Stimulated activated CD8-positive, alpha-beta memory T cell treated with anti-CD3 and anti-CD28 coated beads, Interleukin-4, amount 100 ng/mL, for 1 hour (primary cell): ENCODE results near the gene FN3K.

ENCODE experiments used
- DNase-seq, 2 donors: peaks; one replicate each; pipeline ENCODE4 v3.0.0-alpha.2; 2020; ENCODE audit warnings: low read depth in 2 of 2, low spot score in 1 of 2

The FN3K gene

GRCh38 chr17:82793974-82794630 lies 58.7 kb downstream of the FN3K start:
- no peak for DNase-seq

DNA sequence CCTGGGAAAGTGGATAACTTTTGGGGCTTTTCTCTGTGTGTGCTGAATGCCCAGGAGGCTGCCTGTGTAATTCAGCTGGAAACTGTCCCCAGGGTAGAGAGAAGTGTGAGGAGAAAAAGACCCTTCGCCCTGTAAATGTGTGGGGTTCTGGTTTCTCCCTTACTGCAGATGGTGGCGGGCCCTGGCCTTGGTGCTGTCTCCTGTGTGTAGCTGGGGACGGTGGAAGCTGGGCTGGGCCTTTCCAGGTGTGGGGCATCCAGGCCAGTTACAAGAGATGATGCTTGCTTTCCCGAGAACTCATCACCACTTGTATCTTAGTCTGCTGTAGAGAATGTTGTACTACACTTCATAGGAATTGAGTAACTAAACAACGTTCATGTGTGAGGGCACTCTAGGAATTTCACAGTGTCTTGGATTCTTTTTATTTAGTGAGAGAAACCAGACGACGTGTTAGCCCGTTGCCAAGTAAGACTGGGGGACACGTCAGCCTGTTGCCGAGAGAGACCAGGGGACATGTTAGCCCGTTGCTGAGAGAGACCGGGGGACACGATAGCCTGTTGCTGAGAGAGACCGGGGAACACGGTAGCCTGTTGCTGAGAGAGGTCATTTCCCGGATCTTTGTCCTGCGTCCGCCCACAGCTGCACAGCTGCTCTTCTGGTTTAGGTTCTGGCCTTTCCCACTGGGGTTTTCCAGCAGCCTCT lies 59.5 kb downstream of the FN3K start:
- no peak for DNase-seq

DNA sequence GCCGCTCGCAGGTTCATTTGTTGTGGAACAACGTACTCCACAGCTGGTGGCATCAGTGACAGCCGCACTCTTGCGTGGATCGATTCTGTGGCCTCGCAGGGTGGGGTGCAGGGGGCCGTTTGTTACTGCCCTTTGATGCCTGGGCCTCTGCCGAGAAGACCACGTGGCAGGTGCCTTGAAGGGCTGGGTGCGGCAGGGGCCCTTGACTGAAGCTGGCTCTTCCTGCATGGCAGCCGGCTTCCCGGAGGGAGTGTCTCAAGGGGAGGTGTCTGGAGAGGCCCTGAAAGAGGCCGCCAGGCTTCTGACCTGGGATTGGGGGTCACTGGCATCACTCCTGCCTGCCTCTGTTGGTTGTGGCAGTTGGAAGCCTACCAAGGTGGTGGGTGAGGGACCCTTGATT lies 60.2 kb downstream of the FN3K start:
- DNase-seq: no peak

DNA sequence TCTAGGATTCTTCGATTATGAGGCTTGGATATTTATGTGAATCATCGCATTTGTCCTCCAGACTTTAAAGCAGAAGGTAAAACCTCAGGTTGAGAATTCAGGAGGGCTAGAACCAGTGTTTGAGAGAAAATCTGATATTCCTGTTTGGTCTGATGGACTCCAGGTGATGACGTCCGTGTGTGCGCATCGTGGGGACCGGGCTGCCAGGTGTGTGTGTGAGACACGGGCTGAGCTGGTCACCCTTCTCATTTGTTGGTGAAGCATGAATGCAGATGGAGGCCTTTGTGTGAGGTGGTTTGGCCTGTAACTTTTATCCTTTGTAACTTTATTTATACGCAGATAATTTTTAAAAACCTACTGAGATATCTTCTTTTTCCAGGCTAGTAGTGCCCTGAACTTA lies 61.6 kb downstream of the FN3K start:
- DNase-seq: no peak

- DNase-seq: no peak
These were observed 63.3 kb downstream of the FN3K start for GRCh38 chr17:82798752-82799151.

- no peak for DNase-seq
These were observed 64.2 kb downstream of the FN3K start for GRCh38 chr17:82799591-82799990.
